Measurements from ENCODE around the gene PRRC2B.

- TF ChIP-seq EZH2 (IDR thresholded peaks at IDR 0.05; ENCODE audit: insufficient read depth, poor library complexity, severe bottlenecking) (no peak), EZH2phosphoT487 (IDR thresholded peaks at IDR 0.05; ENCODE audit: insufficient read depth, low read depth) (no peak)
Observed at GRCh38 chr9:131481441-131482342, 87.8 kb downstream of the PRRC2B start.
